GM12875 (cell line): ENCODE data around the gene MXI1.
"Not testable (repeated sequence)": the region's sequence is repeated elsewhere in the genome, so short reads cannot be mapped to it uniquely, and the experiment has no call there.

Experiments
- H3K4me3 ChIP-seq: one replicate; pipeline ENCODE4 v1.5.1; 2011; ENCODE audit warnings: low read depth, low read length, control low read depth
- CTCF ChIP-seq: IDR thresholded peaks from 2 replicates; pipeline ENCODE4 v1.5.1; 2011; ENCODE audit warnings: low read depth, mild to moderate bottlenecking, control low read depth, inconsistent platforms, low read length, moderate library complexity, borderline replicate concordance; ENCODE audit not compliant: insufficient read depth

The MXI1 gene

GRCh38 chr10:110330675-110331074 is 123.3 kb downstream of the MXI1 start:
- no peak overlapping the region for H3K4me3 ChIP-seq
- no peak for TF ChIP-seq CTCF

GRCh38 chr10:110331226-110331795 is 123.9 kb downstream of the MXI1 start:
- H3K4me3 ChIP-seq: not testable (repeated sequence)

- no peak overlapping the region for H3K4me3 ChIP-seq
- no peak for TF ChIP-seq CTCF
These were observed 126.8 kb downstream of the MXI1 start for GRCh38 chr10:110334061-110334656.

DNA sequence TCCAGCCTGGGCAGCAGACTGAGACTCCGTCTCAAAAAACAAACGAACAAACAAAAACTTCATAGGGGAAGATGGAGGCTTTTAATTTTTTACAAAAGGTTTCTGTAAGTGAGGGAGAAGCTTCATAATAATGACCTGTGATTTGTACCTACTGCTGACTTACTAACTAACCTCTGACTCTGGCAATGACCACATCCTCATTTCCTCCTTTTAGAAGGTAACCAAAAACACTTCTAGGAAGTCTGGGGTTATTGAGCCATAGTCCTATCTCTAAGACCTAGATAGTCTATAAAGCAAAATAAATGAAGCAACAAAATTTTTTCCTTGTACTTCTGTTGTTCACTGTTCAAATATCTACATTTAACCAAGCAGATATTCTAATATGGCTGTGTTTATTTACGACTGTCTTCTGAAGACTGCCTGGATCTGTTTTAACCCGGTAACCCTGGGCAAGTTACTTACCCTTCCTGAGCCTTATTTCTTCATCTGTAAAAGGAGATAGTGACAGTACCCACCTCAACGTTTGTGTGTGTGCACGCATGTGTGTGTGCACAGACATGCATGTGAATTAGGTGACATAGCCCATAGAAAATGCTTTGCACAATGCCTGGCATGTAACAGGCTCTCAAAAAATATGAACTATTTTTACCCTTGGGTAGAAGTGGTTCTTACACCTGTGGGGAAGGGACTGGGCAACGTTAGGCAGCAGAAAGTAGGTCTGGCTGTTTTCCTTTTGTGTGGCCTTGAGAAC is 128.1 kb downstream of the MXI1 start:
- no peak for TF ChIP-seq CTCF
- H3K4me3 ChIP-seq: no peak overlapping the region

GRCh38 chr10:110336111-110336721 is 128.8 kb downstream of the MXI1 start:
- H3K4me3 ChIP-seq: no peak overlapping the region
- TF ChIP-seq CTCF: no peak
